Epithelial cell of proximal tubule (primary cell): ENCODE results near the gene STAB2. TPM values are rescaled to one million over a fixed set of nuclear protein-coding genes. Genes with fewer than 3 reads are reported as not detected.
A peak's percentile ranks its signal among the peaks of the same experiment; 100 is the strongest.

ENCODE experiments used
- DNase-seq: peaks from one replicate; pipeline ENCODE4 v3.0.0-alpha.2; 2011; ENCODE audit warnings: low read depth
- H3K4me3 ChIP-seq: 2 replicates; pipeline ENCODE4 v1.5.1; 2011; ENCODE audit warnings: low read depth, mild to moderate bottlenecking, low read length
- CTCF ChIP-seq: conservative IDR thresholded peaks from 2 replicates; pipeline ENCODE4 v1.5.1; 2012; ENCODE audit warnings: low read depth, mild to moderate bottlenecking, low read length
- total RNA-seq: library from RNA; depleted of rRNA; stranded (reverse); fragments of >200 nt; gene quantifications from 2 replicates; pipeline ENCODE4 v1.2.3, GENCODE V29; 2015

Gene STAB2
- total RNA-seq, 1 donor from 2014 or later = not detected

GRCh38 chr12:103748875-103749274 lies 161.8 kb downstream of the STAB2 start:
- H3K4me3 ChIP-seq = no peak overlapping the region
- DNase-seq = no peak
- no peak for TF ChIP-seq CTCF

GRCh38 chr12:103751171-103751570 lies 164.1 kb downstream of the STAB2 start:
- TF ChIP-seq CTCF = peak; percentile 37
- H3K4me3 ChIP-seq = no peak overlapping the region
- DNase-seq = no peak

- no peak for DNase-seq
- H3K4me3 ChIP-seq = no peak overlapping the region
- no peak for TF ChIP-seq CTCF
Measured at GRCh38 chr12:103751600-103751999, 164.5 kb downstream of the STAB2 start.

GRCh38 chr12:103755425-103755824 lies 168.4 kb downstream of the STAB2 start:
- no peak for TF ChIP-seq CTCF
- DNase-seq = no peak
- H3K4me3 ChIP-seq = no peak overlapping the region

- no peak for DNase-seq
- H3K4me3 ChIP-seq = no peak overlapping the region
- no peak for TF ChIP-seq CTCF
Measured at GRCh38 chr12:103756443-103756842, 169.4 kb downstream of the STAB2 start.

GRCh38 chr12:103757248-103757647 lies 170.2 kb downstream of the STAB2 start:
- no peak overlapping the region for H3K4me3 ChIP-seq
- no peak for TF ChIP-seq CTCF
- no peak for DNase-seq

GRCh38 chr12:103758310-103759089 lies 171.4 kb downstream of the STAB2 start:
- no peak for DNase-seq
- no peak for TF ChIP-seq CTCF
- H3K4me3 ChIP-seq = no peak overlapping the region
